ENCODE results near the gene KREMEN1.

Gene KREMEN1

DNA sequence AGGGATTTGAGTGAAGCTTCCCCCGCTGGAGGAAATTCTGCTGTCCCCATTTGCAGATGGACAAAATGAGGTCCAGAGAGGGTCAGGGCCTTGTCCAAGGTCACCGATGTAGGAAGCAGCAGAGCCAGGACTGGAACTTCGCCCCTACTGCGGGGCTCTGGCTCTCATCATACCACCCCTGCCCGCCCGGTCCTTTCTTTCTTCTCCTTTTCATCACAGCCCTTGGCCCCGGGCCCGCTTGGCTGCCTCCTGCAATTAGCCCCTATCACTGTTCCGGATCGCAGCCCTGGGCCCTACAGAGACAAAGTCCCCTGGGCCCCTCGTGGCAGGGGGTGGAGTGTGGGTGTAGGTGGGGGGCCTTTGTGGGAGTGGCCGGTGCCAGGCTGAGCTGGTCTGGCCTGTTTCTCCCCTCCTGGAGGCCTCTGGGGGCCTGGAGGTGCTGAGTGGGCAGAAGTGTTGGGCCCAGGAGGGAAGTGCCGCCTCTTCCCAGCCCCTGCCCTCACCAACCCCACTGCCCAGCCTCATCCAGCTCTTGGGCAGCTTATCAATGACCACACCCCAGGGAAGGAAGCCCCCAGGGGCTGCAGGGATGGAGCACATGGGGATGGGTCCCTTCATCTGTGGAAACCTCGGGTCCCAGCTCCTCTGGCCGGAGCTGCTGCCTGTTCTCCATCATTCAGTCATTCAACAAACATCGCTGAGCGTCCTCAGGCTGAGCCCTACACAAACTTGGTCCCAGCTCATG is 136.2 kb downstream of the KREMEN1 start:
- no peak for DNase-seq

DNA sequence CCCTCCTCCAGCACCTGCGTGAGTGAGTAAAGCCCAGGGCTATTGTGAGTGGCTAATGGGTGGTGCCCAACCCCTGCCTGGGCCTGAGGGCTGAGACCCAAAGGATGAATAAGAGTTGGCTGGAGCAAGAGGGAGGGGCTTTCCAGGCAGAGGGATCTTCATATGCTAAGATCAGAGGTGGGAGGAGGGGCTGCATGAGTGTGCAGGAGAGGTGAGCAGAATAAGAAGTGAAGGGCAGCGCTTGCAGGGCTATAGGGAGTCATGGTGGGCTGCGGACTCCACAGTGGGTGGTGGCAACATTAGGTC is 136.7 kb downstream of the KREMEN1 start:
- no peak for DNase-seq

DNA sequence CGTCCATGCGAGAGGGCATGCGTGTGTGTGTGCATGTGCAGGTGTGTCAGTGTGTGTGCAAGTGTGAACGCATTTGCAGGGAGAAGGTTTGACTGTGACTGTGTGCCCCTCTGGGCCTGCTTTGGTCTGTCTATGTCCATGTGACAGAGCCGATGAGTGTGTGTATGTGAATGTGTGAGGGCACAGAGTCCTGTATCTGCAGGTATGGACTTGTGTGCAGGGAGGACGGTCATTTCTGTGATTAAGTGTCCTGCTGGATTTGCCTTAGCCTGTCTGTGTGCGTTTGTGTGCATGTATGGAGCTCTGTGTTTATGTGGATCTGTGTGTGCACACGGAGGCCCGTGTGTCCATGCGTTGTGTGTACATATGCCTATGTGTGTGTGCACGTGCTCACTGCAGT is 138.2 kb downstream of the KREMEN1 start:
- no peak for DNase-seq

DNA sequence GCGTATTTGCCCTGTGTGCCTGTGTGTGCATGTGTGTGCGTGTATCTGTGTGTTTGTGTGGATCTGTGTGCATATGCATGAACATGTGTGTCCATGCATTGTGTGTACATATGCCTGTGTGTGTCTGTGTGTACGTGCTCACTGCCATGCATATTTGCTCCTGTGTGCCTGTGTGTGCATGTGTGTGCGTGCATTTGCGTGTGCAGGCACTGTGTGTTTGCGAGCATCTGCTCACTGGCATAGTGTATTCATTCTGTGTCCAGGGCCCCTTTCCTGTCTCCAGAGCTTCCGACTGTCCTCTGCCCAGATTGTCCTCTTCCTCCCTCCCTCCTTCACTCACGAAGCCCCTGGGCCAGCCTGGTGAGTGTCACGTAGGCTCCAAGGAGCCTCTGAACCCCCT is 138.6 kb downstream of the KREMEN1 start:
- no peak for DNase-seq

DNA sequence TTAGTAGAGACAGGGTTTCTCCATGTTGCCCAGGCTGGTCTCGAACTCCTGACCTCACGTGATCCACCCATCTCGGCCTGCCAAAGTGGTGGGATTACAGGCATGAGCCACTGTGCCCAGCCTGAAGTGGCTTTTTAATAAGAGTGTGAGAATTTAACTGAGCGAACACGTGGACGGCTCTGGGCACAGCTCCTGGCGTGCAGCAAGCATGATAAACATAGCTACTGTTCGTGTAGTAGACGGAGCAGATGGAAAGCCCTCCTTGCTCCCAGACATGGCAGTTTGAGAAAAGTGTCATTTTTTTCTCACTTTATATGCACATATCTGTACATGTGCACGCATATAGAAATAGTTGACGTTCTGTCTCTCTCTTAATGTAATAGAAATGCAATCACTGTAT is 139.9 kb downstream of the KREMEN1 start:
- no peak for DNase-seq

DNA sequence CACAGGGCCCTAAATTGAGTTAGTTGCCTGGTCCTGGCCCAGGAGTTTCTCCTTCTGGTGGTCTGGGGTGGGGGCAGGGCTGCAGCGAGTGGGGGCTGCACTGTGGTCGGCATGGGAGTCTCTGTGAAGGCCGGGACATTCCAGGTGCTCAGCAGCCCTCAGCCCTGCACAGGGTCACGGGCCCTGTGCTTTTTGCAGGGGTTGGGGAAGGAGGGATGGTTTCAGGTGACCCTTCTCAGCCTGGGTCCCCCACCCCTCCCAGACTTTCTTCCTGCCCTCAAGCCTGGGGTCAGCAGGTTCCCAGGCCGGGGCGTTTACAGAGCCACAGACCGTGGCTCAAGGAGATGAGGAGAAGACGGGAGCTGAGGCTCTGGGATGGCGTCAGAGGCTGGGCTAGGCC is 140.7 kb downstream of the KREMEN1 start:
- DNase-seq = no peak

DNA sequence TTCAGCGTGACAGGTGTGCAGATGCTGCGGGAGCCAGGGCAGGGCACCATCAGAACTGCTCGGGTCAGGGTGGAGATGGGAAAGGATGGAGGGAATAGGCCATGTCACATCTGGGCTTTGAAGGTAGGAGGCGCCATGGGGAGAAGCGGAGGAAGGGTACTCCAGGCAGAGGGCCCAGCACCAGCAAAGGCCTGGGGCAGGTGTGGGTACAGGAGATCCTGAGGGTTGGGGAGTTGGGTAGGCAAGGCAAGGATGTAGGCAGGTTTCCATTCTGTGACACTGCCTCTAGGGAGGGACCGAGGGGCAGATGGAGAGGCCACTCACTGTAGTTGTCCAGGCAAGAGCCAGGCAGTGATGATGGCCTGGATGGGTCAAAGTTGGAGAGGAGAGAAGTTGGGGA is 141.4 kb downstream of the KREMEN1 start:
- no peak for DNase-seq

DNA sequence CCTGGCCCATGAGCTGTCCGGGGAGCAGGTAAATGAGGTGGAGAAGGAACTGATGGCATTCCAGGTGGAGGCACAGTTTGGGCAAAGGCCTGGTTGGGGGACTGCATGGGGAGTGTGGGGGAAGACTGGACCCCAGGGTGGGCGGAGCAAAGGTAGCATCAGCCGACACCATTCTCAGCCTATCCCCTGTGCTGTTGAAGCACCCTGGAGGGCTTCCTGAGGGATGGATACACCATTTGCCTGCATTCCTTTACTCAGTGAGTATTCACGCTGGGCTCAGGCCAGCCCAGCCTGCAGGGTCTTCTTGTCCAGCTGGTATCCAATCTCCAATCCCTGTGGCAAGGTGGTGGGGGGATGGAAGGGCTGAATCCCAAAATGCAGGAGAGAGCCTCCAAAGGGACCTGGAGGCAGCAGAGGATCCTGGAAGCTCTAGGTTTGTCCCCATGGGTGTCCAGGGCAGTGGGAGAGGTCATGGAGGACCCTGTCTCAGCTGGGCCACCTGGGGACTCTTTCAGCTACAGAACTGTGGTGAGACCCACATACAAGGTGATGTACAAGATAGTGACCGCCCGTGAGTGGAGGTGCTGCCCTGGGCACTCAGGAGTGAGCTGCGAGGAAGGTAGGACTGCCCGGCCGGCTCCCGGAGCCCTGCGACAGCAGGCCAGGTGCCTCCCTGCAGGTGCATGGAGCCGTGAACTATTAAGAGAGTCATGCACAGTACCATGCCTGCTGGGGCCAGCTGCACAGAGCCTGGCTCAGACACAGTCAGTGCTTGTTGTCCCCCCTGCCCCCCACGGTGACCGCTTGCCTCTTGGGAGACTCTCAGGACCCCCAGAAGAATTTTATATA is 142.4 kb downstream of the KREMEN1 start:
- DNase-seq = no peak

DNA sequence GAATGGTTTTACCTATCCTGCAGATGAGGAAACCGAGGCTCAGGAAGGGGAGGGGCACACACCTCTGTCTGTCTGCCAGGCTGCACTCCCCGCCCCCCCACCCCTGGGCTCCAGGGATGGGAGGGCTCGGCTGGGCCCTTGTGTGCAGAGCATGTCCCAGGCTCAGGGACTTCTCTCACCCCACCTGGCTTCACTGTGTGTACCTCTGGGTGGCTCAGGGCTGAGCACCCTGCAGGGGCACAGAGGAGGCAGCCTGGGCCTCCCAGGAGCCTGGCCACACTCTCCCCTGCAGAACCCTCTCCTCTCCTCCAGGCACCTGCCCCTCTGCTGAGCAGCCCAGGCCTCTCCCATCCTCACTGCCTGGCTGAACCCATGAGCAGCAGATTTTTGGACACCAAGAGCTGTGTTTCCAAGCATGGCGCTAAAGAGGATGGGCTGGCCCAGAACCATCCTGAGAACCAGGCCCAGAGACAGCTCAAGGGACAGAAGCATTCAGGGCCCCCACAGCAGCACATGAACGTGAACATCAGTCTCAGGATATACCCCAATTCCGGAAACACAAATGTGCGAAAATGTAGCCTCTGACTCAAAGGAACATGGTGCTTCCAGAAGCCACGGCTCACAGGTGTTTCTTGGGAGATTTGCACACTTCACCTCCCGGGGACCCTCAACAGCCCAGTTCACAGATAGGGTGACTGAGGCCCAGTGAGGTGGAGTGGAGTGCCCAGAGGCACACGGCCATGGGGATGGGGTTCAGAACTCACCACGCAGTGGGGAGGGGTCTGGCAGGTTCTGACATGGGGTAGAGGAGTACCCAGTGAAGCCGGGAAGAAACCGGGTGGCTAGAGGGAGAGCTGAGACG is 143.4 kb downstream of the KREMEN1 start:
- no peak for DNase-seq

DNA sequence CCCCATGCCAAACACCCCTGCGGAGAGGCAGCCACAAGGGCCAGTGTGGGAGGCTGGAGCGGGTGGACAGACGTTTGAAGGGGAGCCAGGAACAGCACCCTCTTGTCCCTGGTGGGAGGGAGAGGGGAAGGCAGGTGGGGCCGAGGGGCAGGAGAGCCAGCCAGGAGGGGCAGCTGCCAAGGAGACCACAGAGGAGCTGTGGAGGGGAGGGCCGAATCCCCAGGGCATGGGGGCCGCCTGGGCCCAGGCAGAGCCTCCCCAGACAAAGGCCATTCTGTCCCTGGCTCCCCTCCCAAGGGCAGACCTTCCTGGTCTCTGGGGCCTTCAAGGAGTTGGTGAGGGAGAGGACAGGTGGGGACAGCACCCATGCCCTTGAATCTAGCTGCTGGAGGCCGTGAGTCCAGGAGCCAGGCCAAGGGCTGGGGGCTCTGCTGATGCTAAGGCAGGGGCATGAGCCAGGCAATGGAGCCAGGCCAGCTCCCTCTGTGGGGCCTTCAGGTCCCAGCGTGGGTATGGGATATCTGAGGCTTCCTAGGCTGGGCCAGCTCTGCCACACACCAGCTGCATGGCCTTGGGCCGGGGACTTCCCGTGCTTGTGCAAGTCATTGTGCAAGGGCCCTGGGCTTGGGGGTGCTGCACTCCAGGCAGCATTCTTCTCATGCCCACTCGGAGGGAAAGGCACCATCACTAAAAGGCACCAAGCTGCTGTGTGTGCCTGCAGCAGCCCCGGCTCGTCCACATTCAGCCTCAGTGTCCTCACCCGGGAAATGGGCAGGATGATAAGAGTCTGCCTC is 144.2 kb downstream of the KREMEN1 start:
- DNase-seq = no peak
